ENCODE measurements around the gene PRKD2. TPM values are rescaled to one million over a fixed set of nuclear protein-coding genes. Genes with fewer than 3 reads are reported as not detected.
A peak's percentile ranks its signal among the peaks of the same experiment; 100 is the strongest.

PRKD2 gene
- polyA plus RNA-seq, 1 donor = 20.7 TPM

GRCh38 chr19:46704379-46705076, 12.4 kb downstream of the PRKD2 start:
- no peak for DNase-seq (ENCODE audit: low read depth)

- DNase-seq (ENCODE audit: low read depth) = no peak
Measured at GRCh38 chr19:46700704-46701103, 16.2 kb downstream of the PRKD2 start.

GRCh38 chr19:46698395-46699321, 18.3 kb downstream of the PRKD2 start:
- no peak for DNase-seq (ENCODE audit: low read depth)

- no peak for DNase-seq (ENCODE audit: low read depth)
Measured at GRCh38 chr19:46697204-46697960, 19.5 kb downstream of the PRKD2 start.

GRCh38 chr19:46696866-46697203, 20.1 kb downstream of the PRKD2 start:
- no peak for DNase-seq (ENCODE audit: low read depth)

GRCh38 chr19:46696052-46696451, 20.9 kb downstream of the PRKD2 start:
- DNase-seq (ENCODE audit: low read depth) = no peak

- DNase-seq (ENCODE audit: low read depth) = no peak
Measured at GRCh38 chr19:46693760-46694159, 23.2 kb downstream of the PRKD2 start.

- DNase-seq (ENCODE audit: low read depth) = no peak
Measured at GRCh38 chr19:46692918-46693722, 23.8 kb downstream of the PRKD2 start.

- no peak for DNase-seq (ENCODE audit: low read depth)
Measured at GRCh38 chr19:46691948-46692347, 25.0 kb downstream of the PRKD2 start.

GRCh38 chr19:46691104-46691503, 25.8 kb downstream of the PRKD2 start:
- DNase-seq (ENCODE audit: low read depth) = no peak

- DNase-seq (ENCODE audit: low read depth) = no peak
Measured at GRCh38 chr19:46689358-46689757, 27.6 kb downstream of the PRKD2 start.

- DNase-seq (ENCODE audit: low read depth) = no peak
Measured at GRCh38 chr19:46687438-46688145, 29.3 kb downstream of the PRKD2 start.

GRCh38 chr19:46685189-46685588, 31.7 kb downstream of the PRKD2 start:
- DNase-seq (ENCODE audit: low read depth) = no peak

GRCh38 chr19:46678110-46678732, 38.7 kb downstream of the PRKD2 start:
- DNase-seq (ENCODE audit: low read depth) = no peak

- DNase-seq (ENCODE audit: low read depth) = no peak
Measured at GRCh38 chr19:46674416-46675178, 42.3 kb downstream of the PRKD2 start.

GRCh38 chr19:46670813-46671212, 46.1 kb downstream of the PRKD2 start:
- DNase-seq (ENCODE audit: low read depth) = no peak

- DNase-seq (ENCODE audit: low read depth) = no peak
Measured at GRCh38 chr19:46668662-46669061, 48.3 kb downstream of the PRKD2 start.

GRCh38 chr19:46665072-46665471, 51.8 kb downstream of the PRKD2 start:
- no peak for DNase-seq (ENCODE audit: low read depth)

GRCh38 chr19:46661735-46662592, 55.0 kb downstream of the PRKD2 start:
- peak; percentile 77 for DNase-seq (ENCODE audit: low read depth)
